Measurements from ENCODE around the gene SNAP25.

SNAP25 gene

DNA sequence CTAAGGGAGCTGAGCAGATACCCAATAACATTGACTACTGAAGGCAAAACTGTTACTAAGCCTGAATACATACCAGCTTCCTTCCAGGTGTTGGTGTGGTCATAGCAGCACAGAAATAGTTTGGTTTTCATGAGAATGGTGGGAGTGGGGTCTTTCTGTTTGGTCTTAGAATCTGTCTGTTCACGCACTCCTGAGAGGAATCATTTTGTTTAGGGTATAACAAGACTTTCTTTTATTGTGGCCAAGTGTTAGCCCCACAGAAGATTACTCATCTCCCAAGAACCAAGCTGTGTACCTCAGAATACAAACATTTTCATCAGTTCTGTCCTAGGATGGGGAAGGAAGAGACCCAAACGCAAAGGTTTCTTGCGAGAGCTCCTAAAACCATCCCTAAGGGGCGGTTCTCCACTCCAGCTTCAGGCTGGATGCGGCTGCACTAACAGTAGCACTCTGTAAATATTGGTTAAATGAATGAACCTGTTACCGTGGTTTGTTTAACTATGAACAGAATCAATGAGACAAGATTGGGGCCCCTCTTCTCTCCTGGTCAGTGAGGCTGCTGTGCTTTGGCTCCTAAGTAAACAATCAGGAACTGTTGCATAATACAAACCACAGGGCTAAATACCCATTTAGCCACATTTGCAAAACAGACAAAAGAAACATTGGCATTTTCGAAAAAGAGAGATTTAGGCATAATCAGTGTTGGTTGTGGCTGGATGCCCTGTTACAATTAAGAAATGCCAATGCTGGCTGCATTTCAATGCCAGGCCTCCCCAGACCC, 44.9 kb downstream of the SNAP25 start:
- Histone ChIP-seq H3K9me3 (ENCODE audit: control insufficient read depth in 2 of 2, low read length in 2 of 2) (no peaks in the 10 kb centered on the region), H3K4me1 (ENCODE audit: control insufficient read depth, insufficient read depth, low read length) (no peaks in the 10 kb centered on the region), H3K9ac (ENCODE audit: low read length in 2 of 2) (no peak overlapping the region), H3K27me3 (ENCODE audit: control insufficient read depth in 1 of 2, insufficient read depth in 2 of 2, low read length in 2 of 2) (no peaks in the 10 kb centered on the region), H3K36me3 (ENCODE audit: control insufficient read depth in 2 of 2, insufficient read depth in 2 of 2, low read length in 2 of 2) (no peaks in the 10 kb centered on the region), H3K4me3 (ENCODE audit: low read length in 2 of 2) (no peak overlapping the region), H3K27ac (ENCODE audit: low read length) (no peak overlapping the region)

DNA sequence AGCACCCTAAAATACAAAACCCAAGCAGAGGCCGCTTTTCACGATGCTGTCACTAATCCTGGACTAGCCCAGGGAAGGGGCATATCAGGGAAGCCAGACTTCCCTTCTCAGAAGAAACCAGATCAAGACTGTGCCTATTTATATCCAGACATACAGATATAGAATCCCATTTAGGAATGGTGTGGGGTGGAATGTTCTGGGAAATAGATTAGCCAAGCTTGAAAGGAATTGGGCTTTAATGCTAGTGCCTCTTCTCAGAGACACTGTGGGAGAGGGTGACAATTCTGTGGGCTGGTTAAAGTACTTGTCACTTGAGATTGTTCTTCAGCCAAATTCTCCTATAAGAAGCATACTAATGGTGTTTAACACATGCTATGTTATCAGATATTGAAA, 45.5 kb downstream of the SNAP25 start:
- Histone ChIP-seq H3K27ac (ENCODE audit: low read length) (no peak overlapping the region), H3K9ac (ENCODE audit: low read length in 2 of 2) (no peak overlapping the region), H3K36me3 (ENCODE audit: control insufficient read depth in 2 of 2, insufficient read depth in 2 of 2, low read length in 2 of 2) (no peaks in the 10 kb centered on the region), H3K9me3 (ENCODE audit: control insufficient read depth in 2 of 2, low read length in 2 of 2) (no peaks in the 10 kb centered on the region), H3K4me3 (ENCODE audit: low read length in 2 of 2) (no peak overlapping the region), H3K4me1 (ENCODE audit: control insufficient read depth, insufficient read depth, low read length) (no peaks in the 10 kb centered on the region), H3K27me3 (ENCODE audit: control insufficient read depth in 1 of 2, insufficient read depth in 2 of 2, low read length in 2 of 2) (no peaks in the 10 kb centered on the region)

DNA sequence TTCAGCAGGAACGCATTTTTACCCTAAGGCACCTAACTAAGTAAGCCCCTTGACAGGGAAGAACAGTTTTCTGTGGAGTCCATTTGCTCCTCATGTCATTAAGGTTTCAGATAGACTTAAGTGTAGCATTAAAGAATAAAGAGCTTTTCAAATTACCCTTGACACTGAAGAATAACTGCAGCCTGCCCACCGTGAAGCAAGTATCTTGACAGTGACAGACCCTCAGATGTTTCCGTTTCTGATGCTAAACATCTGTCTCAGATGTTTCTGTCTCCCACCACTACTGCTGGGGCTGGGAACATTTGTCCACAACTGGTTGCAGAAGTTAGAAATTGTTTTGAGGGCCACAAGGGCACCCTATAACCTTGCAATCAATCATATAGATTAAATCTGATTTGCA, 50.0 kb downstream of the SNAP25 start:
- H3K4me1 ChIP-seq (ENCODE audit: control insufficient read depth, insufficient read depth, low read length), result no peaks in the 10 kb centered on the region
- no peaks in the 10 kb centered on the region for H3K36me3 ChIP-seq (ENCODE audit: control insufficient read depth in 2 of 2, insufficient read depth in 2 of 2, low read length in 2 of 2)
- no peaks in the 10 kb centered on the region for H3K9me3 ChIP-seq (ENCODE audit: control insufficient read depth in 2 of 2, low read length in 2 of 2)
- no peaks in the 10 kb centered on the region for H3K27me3 ChIP-seq (ENCODE audit: control insufficient read depth in 1 of 2, insufficient read depth in 2 of 2, low read length in 2 of 2)
- H3K4me3 ChIP-seq (ENCODE audit: low read length in 2 of 2), result no peak overlapping the region
- H3K9ac ChIP-seq (ENCODE audit: low read length in 2 of 2), result no peak overlapping the region
- no peak overlapping the region for H3K27ac ChIP-seq (ENCODE audit: low read length)

DNA sequence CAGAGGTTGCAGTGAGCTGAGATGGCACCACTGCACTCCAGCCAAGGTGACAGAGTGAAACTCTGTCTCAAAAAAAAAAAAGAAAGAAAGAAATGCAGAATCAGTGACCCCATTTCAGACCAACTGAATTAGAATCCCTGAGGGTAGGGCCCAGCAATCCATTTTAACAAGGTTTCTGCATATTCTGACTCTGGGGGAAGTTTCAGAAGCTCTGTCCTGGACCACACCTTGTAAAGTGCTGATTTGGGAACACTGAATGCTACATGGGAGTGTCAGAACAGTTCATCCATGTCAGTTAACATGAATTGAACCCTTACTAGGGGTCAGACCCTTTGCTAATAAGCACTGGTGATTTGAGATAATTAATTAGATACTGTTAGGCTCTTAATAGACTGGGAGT, 52.0 kb downstream of the SNAP25 start:
- Histone ChIP-seq H3K9me3 (ENCODE audit: control insufficient read depth in 2 of 2, low read length in 2 of 2) (no peaks in the 10 kb centered on the region), H3K4me3 (ENCODE audit: low read length in 2 of 2) (no peak overlapping the region), H3K27me3 (ENCODE audit: control insufficient read depth in 1 of 2, insufficient read depth in 2 of 2, low read length in 2 of 2) (no peaks in the 10 kb centered on the region), H3K9ac (ENCODE audit: low read length in 2 of 2) (no peak overlapping the region), H3K27ac (ENCODE audit: low read length) (no peak overlapping the region), H3K4me1 (ENCODE audit: control insufficient read depth, insufficient read depth, low read length) (no peaks in the 10 kb centered on the region), H3K36me3 (ENCODE audit: control insufficient read depth in 2 of 2, insufficient read depth in 2 of 2, low read length in 2 of 2) (no peaks in the 10 kb centered on the region)

DNA sequence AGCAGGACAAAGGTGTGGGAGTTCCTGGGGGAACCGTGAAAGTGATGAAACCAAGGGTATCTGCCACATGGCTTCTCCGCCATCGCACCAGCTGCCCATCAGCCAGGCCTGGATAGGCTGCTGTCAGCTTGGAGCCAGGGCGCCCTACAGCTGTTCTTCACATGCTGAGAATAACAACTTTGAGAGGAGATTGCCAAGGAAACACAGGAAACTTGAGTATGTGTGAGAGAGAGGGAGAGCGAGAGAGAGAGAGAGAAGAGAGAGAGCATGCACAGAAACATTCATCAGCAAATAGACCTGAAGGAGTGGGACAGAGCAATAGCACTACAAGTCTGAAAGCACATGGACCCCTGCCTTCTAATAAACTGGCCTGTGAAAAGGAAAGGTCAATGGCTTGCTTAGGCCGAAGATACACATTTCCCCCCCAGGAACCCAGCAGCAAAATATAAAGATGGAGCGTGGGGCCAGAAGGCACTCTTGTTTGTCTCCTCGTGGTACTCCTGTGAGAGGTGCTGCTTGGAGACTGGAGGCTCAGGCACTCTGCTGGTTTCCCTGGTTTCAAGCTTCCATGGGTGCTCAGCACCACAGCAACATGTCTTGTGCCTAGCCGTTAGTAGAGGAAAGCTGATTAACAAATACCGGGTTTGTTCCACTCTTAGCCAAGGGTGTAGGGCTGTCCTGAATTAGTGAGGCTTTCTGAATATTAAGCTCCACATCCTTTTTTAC, 53.0 kb downstream of the SNAP25 start:
- no peak overlapping the region for H3K9ac ChIP-seq (ENCODE audit: low read length in 2 of 2)
- no peaks in the 10 kb centered on the region for H3K4me1 ChIP-seq (ENCODE audit: control insufficient read depth, insufficient read depth, low read length)
- no peaks in the 10 kb centered on the region for H3K9me3 ChIP-seq (ENCODE audit: control insufficient read depth in 2 of 2, low read length in 2 of 2)
- H3K4me3 ChIP-seq (ENCODE audit: low read length in 2 of 2), result no peak overlapping the region
- H3K36me3 ChIP-seq (ENCODE audit: control insufficient read depth in 2 of 2, insufficient read depth in 2 of 2, low read length in 2 of 2), result no peaks in the 10 kb centered on the region
- H3K27me3 ChIP-seq (ENCODE audit: control insufficient read depth in 1 of 2, insufficient read depth in 2 of 2, low read length in 2 of 2), result no peaks in the 10 kb centered on the region
- no peak overlapping the region for H3K27ac ChIP-seq (ENCODE audit: low read length)

DNA sequence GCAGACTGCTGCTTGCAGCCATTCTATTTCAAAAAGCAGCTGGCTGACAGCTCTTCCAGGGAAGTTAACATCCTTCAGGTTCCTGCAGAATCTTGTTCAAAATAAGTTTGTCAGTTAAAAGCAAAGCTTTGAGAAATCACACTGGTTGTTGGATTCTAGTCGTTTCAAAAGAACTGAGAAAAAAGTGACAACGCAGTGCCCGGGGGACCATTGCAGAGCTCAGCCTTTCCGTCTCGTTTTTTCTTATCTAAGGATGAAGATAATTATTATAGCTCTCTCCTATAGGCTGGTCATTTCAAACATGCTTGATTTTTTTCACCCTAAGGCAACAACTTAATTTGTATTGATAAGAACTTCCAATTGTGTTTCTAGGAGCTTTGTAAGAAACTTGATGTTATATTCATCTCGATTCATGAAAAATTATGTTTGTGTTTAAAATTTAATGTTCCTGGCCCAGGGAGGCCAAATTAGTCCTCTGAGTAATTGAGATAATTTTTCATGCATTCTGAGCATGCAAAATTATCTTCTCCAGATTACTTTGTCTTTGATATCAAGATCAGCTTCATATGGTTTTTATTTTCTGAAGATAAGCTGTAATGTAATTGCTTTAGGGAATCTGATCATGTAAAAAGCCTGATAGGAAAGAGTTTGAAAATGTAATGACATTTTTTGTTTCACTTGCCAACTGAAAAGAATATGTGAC, 58.4 kb downstream of the SNAP25 start:
- no peak overlapping the region for H3K27ac ChIP-seq (ENCODE audit: low read length)
- H3K4me3 ChIP-seq (ENCODE audit: low read length in 2 of 2), result no peak overlapping the region
- H3K9me3 ChIP-seq (ENCODE audit: control insufficient read depth in 2 of 2, low read length in 2 of 2), result no peaks in the 10 kb centered on the region
- no peaks in the 10 kb centered on the region for H3K27me3 ChIP-seq (ENCODE audit: control insufficient read depth in 1 of 2, insufficient read depth in 2 of 2, low read length in 2 of 2)
- no peaks in the 10 kb centered on the region for H3K36me3 ChIP-seq (ENCODE audit: control insufficient read depth in 2 of 2, insufficient read depth in 2 of 2, low read length in 2 of 2)
- H3K9ac ChIP-seq (ENCODE audit: low read length in 2 of 2), result no peak overlapping the region
- H3K4me1 ChIP-seq (ENCODE audit: control insufficient read depth, insufficient read depth, low read length), result no peaks in the 10 kb centered on the region

DNA sequence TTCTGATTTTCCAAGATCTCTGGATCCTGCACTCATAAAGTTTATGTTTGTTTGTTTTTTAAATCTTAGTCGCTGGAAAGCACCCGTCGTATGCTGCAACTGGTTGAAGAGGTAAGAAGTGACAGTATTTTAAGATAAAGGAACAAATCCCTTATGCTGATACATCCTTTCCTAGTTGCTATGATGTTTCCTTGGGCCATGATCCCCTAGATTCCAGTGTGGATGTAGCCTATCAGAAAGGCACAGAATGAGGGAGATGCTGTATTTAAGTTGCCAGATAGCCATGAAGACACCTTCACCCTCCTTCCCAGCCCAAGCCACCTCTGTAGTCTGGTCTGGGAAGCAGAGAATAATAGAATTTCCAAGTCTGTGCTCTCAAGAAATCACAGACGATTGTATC, 59.0 kb downstream of the SNAP25 start:
- no peaks in the 10 kb centered on the region for H3K36me3 ChIP-seq (ENCODE audit: control insufficient read depth in 2 of 2, insufficient read depth in 2 of 2, low read length in 2 of 2)
- H3K4me1 ChIP-seq (ENCODE audit: control insufficient read depth, insufficient read depth, low read length), result no peaks in the 10 kb centered on the region
- no peaks in the 10 kb centered on the region for H3K27me3 ChIP-seq (ENCODE audit: control insufficient read depth in 1 of 2, insufficient read depth in 2 of 2, low read length in 2 of 2)
- no peak overlapping the region for H3K9ac ChIP-seq (ENCODE audit: low read length in 2 of 2)
- H3K9me3 ChIP-seq (ENCODE audit: control insufficient read depth in 2 of 2, low read length in 2 of 2), result no peaks in the 10 kb centered on the region
- no peak overlapping the region for H3K4me3 ChIP-seq (ENCODE audit: low read length in 2 of 2)
- H3K27ac ChIP-seq (ENCODE audit: low read length), result no peak overlapping the region

DNA sequence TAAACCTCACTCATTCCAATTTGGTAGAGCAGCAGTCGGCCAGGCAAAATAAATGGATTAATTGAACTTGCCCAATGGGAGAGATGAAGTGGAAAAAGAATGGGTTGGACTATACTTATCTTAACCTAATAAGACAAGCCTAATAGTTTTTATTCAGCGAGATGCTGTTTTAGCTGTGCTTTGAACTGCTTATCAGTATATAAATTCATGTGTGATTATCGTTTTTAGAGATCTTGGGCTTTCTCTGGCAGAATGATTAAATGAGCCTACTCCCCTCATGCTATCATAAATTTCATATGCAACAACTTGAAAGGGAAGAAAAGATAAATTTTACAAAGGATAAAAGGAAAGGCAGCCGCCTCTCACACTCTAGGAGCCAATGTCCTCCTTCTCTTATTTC, 59.8 kb downstream of the SNAP25 start:
- no peaks in the 10 kb centered on the region for H3K9me3 ChIP-seq (ENCODE audit: control insufficient read depth in 2 of 2, low read length in 2 of 2)
- no peaks in the 10 kb centered on the region for H3K36me3 ChIP-seq (ENCODE audit: control insufficient read depth in 2 of 2, insufficient read depth in 2 of 2, low read length in 2 of 2)
- H3K4me1 ChIP-seq (ENCODE audit: control insufficient read depth, insufficient read depth, low read length), result no peaks in the 10 kb centered on the region
- H3K4me3 ChIP-seq (ENCODE audit: low read length in 2 of 2), result no peak overlapping the region
- H3K27ac ChIP-seq (ENCODE audit: low read length), result no peak overlapping the region
- no peak overlapping the region for H3K9ac ChIP-seq (ENCODE audit: low read length in 2 of 2)
- H3K27me3 ChIP-seq (ENCODE audit: control insufficient read depth in 1 of 2, insufficient read depth in 2 of 2, low read length in 2 of 2), result no peaks in the 10 kb centered on the region

DNA sequence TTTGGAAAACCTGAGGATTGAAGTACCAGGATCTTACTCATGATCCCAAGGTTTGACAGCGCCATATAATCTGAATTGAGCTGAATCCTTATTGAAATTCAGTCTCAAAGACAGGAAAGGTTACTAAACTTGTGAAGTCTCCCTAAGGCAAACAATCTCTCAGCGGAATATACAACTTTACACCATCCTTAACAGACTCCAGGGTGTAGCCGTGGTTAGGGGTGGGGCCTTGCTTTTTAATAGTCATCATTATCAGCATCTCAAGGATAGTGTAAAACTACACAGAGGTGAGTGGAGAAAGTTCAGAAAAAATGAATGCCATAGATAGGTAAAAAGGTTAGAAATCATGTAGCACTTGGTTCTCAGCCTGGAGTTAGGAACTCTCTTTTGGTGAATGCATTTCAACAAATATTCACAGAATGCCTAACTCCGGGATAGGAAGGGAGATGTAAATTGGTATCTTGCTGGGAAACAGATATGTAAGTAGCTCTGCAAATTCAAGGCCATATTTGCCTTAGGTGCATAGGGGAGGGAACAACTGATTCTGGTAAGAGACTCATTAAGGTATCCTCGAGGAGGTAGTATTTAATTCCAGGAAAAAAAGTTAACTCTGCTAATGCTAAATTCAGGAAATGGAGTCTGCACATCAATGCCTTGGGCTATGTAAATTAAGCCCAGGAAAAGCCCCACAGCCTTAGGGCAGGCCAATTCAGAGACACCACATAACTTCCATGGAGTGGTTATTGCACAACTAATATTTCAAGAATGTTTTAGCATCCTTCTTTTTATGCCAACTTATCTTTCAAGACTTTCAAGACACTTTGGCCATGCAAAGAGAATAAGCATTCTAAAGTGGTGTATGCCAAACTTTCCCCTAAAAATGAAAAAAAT, 61.6 kb downstream of the SNAP25 start:
- no peaks in the 10 kb centered on the region for H3K36me3 ChIP-seq (ENCODE audit: control insufficient read depth in 2 of 2, insufficient read depth in 2 of 2, low read length in 2 of 2)
- no peak overlapping the region for H3K4me3 ChIP-seq (ENCODE audit: low read length in 2 of 2)
- no peaks in the 10 kb centered on the region for H3K9me3 ChIP-seq (ENCODE audit: control insufficient read depth in 2 of 2, low read length in 2 of 2)
- no peaks in the 10 kb centered on the region for H3K4me1 ChIP-seq (ENCODE audit: control insufficient read depth, insufficient read depth, low read length)
- H3K27ac ChIP-seq (ENCODE audit: low read length), result no peak overlapping the region
- H3K9ac ChIP-seq (ENCODE audit: low read length in 2 of 2), result no peak overlapping the region
- H3K27me3 ChIP-seq (ENCODE audit: control insufficient read depth in 1 of 2, insufficient read depth in 2 of 2, low read length in 2 of 2), result no peaks in the 10 kb centered on the region

DNA sequence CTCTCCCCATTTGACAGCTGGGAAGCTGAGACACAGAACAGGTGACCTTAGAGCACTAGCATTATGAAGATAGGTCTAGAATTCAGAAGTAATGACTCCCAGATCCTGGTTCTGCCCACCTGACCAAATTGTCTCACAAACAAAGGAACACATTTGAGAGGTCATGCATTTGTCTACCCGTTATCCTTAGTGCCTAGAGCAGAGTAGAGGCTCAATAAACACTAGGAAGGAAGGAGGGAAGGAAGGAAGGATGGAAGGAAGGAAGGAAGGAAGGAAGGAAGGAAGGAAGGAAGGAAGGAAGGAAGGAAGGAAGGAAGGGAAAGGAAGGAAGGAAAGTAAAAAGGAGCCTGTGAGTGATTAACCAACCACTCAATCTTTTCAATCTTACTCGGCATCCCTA, 63.3 kb downstream of the SNAP25 start:
- no peak overlapping the region for H3K4me3 ChIP-seq (ENCODE audit: low read length in 2 of 2)
- H3K27ac ChIP-seq (ENCODE audit: low read length), result no peak overlapping the region
- H3K9me3 ChIP-seq (ENCODE audit: control insufficient read depth in 2 of 2, low read length in 2 of 2), result no peaks in the 10 kb centered on the region
- no peaks in the 10 kb centered on the region for H3K36me3 ChIP-seq (ENCODE audit: control insufficient read depth in 2 of 2, insufficient read depth in 2 of 2, low read length in 2 of 2)
- H3K27me3 ChIP-seq (ENCODE audit: control insufficient read depth in 1 of 2, insufficient read depth in 2 of 2, low read length in 2 of 2), result no peaks in the 10 kb centered on the region
- H3K4me1 ChIP-seq (ENCODE audit: control insufficient read depth, insufficient read depth, low read length), result no peaks in the 10 kb centered on the region
- no peak overlapping the region for H3K9ac ChIP-seq (ENCODE audit: low read length in 2 of 2)
